Panc1 (cell line): ENCODE measurements around the gene FRMD4A.

Source experiments
- CTCF ChIP-seq: fragments of 450-650 bp; IDR thresholded peaks from 2 replicates; pipeline ENCODE4 v1.5.1; 2017; ENCODE audit warnings: mild to moderate bottlenecking
- REST ChIP-seq, 2 experiments: IDR thresholded peaks; 2 replicates each; pipeline ENCODE4 v1.6.1; 2011 to 2012; ENCODE audit warnings: low read depth in 2 of 2, control low read depth in 1 of 2, low read length in 1 of 2, mild to moderate bottlenecking in 1 of 2, moderate library complexity in 1 of 2; ENCODE audit not compliant: insufficient read depth in 1 of 2
- SIN3A ChIP-seq: IDR thresholded peaks from 2 replicates; pipeline ENCODE4 v1.6.1; 2012; ENCODE audit warnings: low read depth, mild to moderate bottlenecking, low read length, moderate library complexity, borderline replicate concordance; ENCODE audit not compliant: insufficient read depth

GRCh38 chr10:13942035-13942434 lies 388.7 kb downstream of the FRMD4A start:
- TF ChIP-seq CTCF (no peak), SIN3A (no peak), REST (IDR thresholded peaks at IDR 0.05; ENCODE audit: insufficient read depth in 1 of 2, low read depth in 2 of 2, low read length in 1 of 2) (no peak)
